HL-60/S4 treated with phorbol 12-myristate 13-acetate at 8.2 ng/mL for 4 days and 3 days (cell line): ENCODE results near the gene WDR37.
"Not testable (repeated sequence)": the region's sequence is repeated elsewhere in the genome, so short reads cannot be mapped to it uniquely, and the experiment has no call there.

Source experiments
- in situ Hi-C: fragments of 300-500 bp; cut with MboI; formaldehyde crosslinking; loops from 2 replicates; pipeline ENCODE4 v1.15.0; 2022; ENCODE audit warnings: low sequenced_read_pairs

WDR37 gene

GRCh38 chr10:1102831-1103230 lies 46.6 kb downstream of the WDR37 start:
- in situ Hi-C loops, result no loop called here

GRCh38 chr10:1103551-1103950 lies 47.4 kb downstream of the WDR37 start:
- in situ Hi-C loops, result no loop called here

GRCh38 chr10:1104971-1105370 lies 48.8 kb downstream of the WDR37 start:
- in situ Hi-C loops, result no loop called here

- in situ Hi-C loops, result no loop called here
Measured at GRCh38 chr10:1107004-1107403, 50.8 kb downstream of the WDR37 start.

GRCh38 chr10:1107679-1108078 lies 51.5 kb downstream of the WDR37 start:
- in situ Hi-C loops, result no loop called here

GRCh38 chr10:1109795-1110673 lies 53.8 kb downstream of the WDR37 start:
- in situ Hi-C loops, result no loop called here

GRCh38 chr10:1110674-1111119 lies 54.5 kb downstream of the WDR37 start:
- in situ Hi-C loops, result no loop called here

GRCh38 chr10:1114315-1114714 lies 58.1 kb downstream of the WDR37 start:
- in situ Hi-C loops, result no loop called here

- in situ Hi-C loops, result no loop called here
Measured at GRCh38 chr10:1114719-1115606, 58.8 kb downstream of the WDR37 start.

- in situ Hi-C loops, result no loop called here
Measured at GRCh38 chr10:1115607-1115955, 59.4 kb downstream of the WDR37 start.

GRCh38 chr10:1116051-1116450 lies 59.9 kb downstream of the WDR37 start:
- in situ Hi-C loops, result no loop called here

GRCh38 chr10:1116696-1117280 lies 60.6 kb downstream of the WDR37 start:
- in situ Hi-C loops, result no loop called here

GRCh38 chr10:1117651-1118050 lies 61.5 kb downstream of the WDR37 start:
- in situ Hi-C loops, result no loop called here

GRCh38 chr10:1118318-1118717 lies 62.1 kb downstream of the WDR37 start:
- in situ Hi-C loops, result not testable (repeated sequence)

- in situ Hi-C loops, result no loop called here
Measured at GRCh38 chr10:1119027-1119426, 62.8 kb downstream of the WDR37 start.

- in situ Hi-C loops, result no loop called here
Measured at GRCh38 chr10:1119501-1119900, 63.3 kb downstream of the WDR37 start.

- in situ Hi-C loops, result no loop called here
Measured at GRCh38 chr10:1120306-1120705, 64.1 kb downstream of the WDR37 start.

- in situ Hi-C loops, result no loop called here
Measured at GRCh38 chr10:1120801-1121211, 64.6 kb downstream of the WDR37 start.

- in situ Hi-C loops, result no loop called here
Measured at GRCh38 chr10:1121271-1121970, 65.2 kb downstream of the WDR37 start.

GRCh38 chr10:1122349-1122748 lies 66.2 kb downstream of the WDR37 start:
- in situ Hi-C loops, result no loop called here

- in situ Hi-C loops, result no loop called here
Measured at GRCh38 chr10:1123198-1123597, 67.0 kb downstream of the WDR37 start.
